Stomach (tissue), 9 donors: ENCODE data around the gene GADL1. TPM values are rescaled to one million over a fixed set of nuclear protein-coding genes. Genes with fewer than 3 reads are reported as not detected.
A peak's percentile ranks its signal among the peaks of the same experiment; 100 is the strongest.

Source experiments
- DNase-seq, 2 donors: peaks; one replicate each; pipeline versions ENCODE4 v3.0.0 to v3.0.0-alpha.2; 2013 to 2019
- H3K27ac ChIP-seq, 5 donors: fragments of 200-600 bp in 4 of 5; sonication (generic) in 4 of 5; one replicate each; pipeline ENCODE4 v1.5.1; 2013 to 2019; ENCODE audit warnings: mild to moderate bottlenecking in 1 of 5, moderate library complexity in 1 of 5
- H3K27me3 ChIP-seq, 3 donors: fragments of 200-600 bp; sonication (generic); one replicate each; pipeline ENCODE4 v1.5.1; 2017 to 2019; ENCODE audit warnings: mixed run types in 1 of 3
- H3K36me3 ChIP-seq, 4 donors: fragments of 200-600 bp; sonication (generic); 1 replicate in 3 of 4; 2 replicates in 1 of 4; pipeline ENCODE4 v1.5.1; 2016 to 2019
- H3K4me1 ChIP-seq, 4 donors: fragments of 200-600 bp; sonication (generic); one replicate each; pipeline ENCODE4 v1.5.1; 2016 to 2019
- H3K4me3 ChIP-seq, 4 donors: fragments of 200-600 bp; sonication (generic) in 3 of 4; one replicate each; pipeline ENCODE4 v1.5.1; 2016 to 2019; ENCODE audit warnings: mild to moderate bottlenecking in 1 of 4
- H3K9me3 ChIP-seq, 4 donors: fragments of 200-600 bp; sonication (generic); one replicate each; pipeline ENCODE4 v1.5.1; 2016 to 2019
- CTCF ChIP-seq, 7 experiments: fragments of 450-650 bp in 4 of 7; fragments of 200-600 bp in 3 of 7; sonication (generic) in 3 of 7; IDR thresholded peaks; one replicate each; pipeline ENCODE4 v1.5.1; 2016 to 2019; ENCODE audit warnings: antibody characterized with exemption in 7 of 7, control low read depth in 2 of 7, mild to moderate bottlenecking in 1 of 7
- EP300 ChIP-seq: sonication (generic); formaldehyde crosslinking; IDR thresholded peaks from one replicate; pipeline ENCODE4 v1.6.1; 2017; ENCODE audit warnings: antibody characterized with exemption
- POLR2A ChIP-seq, 4 donors: fragments of 450-650 bp; IDR thresholded peaks; one replicate each; pipeline ENCODE4 v1.6.1; 2016; ENCODE audit warnings: antibody characterized with exemption in 4 of 4, control low read depth in 2 of 4, mild to moderate bottlenecking in 1 of 4, moderate library complexity in 1 of 4
- POLR2AphosphoS5 ChIP-seq, 3 donors: sonication (generic); formaldehyde crosslinking; IDR thresholded peaks; one replicate each; pipeline ENCODE4 v1.6.1; 2016; ENCODE audit warnings: antibody characterized with exemption in 3 of 3
- WGBS, 5 donors: extraction: QIAGEN DNeasy Blood & Tissue Kit in 3 of 5; methylation state at CpG; one replicate each; pipeline versions ENCODE4 v1.1.5 to v1.1.7; 2013 to 2018; 5-methylcytosine and 5-hydroxymethylcytosine counted together
- intact Hi-C: fragments of 100-400 bp; cut with DNase I; formaldehyde crosslinking; loops from one replicate; pipeline ENCODE4 v1.15.1; 2023; ENCODE audit warnings: low total_unique reads
- polyA plus RNA-seq, 3 donors: library from polyadenylated mRNA; stranded (reverse); fragments of 200-250 nt; gene quantifications; one replicate each; pipeline ENCODE4 v1.2.3, GENCODE V29; 2013
- total RNA-seq, 5 donors: library from RNA; depleted of rRNA; stranded (reverse); fragments of >200 nt; gene quantifications; one replicate each; pipeline versions ENCODE4 v1.1.0 to v1.2.3, GENCODE V29; 2014 to 2016
- donor health status: healthy with polysubstance abuse.
- donor health status: Bipolar disorder and iron deficiency.
- donor health status: healthy.

Gene GADL1
- total and polyA plus RNA-seq, 8 donors, result 0.03 to 0.73 TPM; not detected in 6

- H3K9me3 ChIP-seq, result no peaks in the 10 kb centered on the region
- WGBS, 5 donors, result 65 to 77% (median 72%) methylated on average over 3 of the region's 3 CpGs
- no peak overlapping the region for H3K4me3 ChIP-seq
- H3K36me3 ChIP-seq, result no peaks in the 10 kb centered on the region
- no peak overlapping the region for H3K27ac ChIP-seq
- no peaks in the 10 kb centered on the region for H3K27me3 ChIP-seq
- no peak for DNase-seq
- intact Hi-C loops, result no loop called here
- H3K4me1 ChIP-seq, result peaks cover 0 to 1% (median 0%) of the 10 kb centered on the region in 4 donors
- TF ChIP-seq EP300 (no peak), POLR2AphosphoS5 (IDR thresholded peaks at IDR 0.05) (no peak), POLR2A (IDR thresholded peaks at IDR 0.05) (no peak)
Observed at GRCh38 chr3:30760040-30760695, 134.3 kb downstream of the GADL1 start.

- no peak for TF ChIP-seq CTCF (IDR thresholded peaks at IDR 0.05)
- no peak for TF ChIP-seq EP300
- no peak for TF ChIP-seq POLR2A (IDR thresholded peaks at IDR 0.05)
- TF ChIP-seq POLR2AphosphoS5 (IDR thresholded peaks at IDR 0.05), result no peak
- H3K27ac ChIP-seq, result no peak overlapping the region
- H3K4me1 ChIP-seq, result peaks cover 0 to 10% (median 5%) of the 10 kb centered on the region in 4 donors
- no peaks in the 10 kb centered on the region for H3K9me3 ChIP-seq
- intact Hi-C loops, result no loop called here
- no peak for DNase-seq
- H3K36me3 ChIP-seq, result no peaks in the 10 kb centered on the region
- H3K4me3 ChIP-seq, result no peak overlapping the region
- H3K27me3 ChIP-seq, result no peaks in the 10 kb centered on the region
- WGBS, 5 donors, result 68 to 81% (median 71%) methylated on average over 3 of the region's 3 CpGs
Observed at GRCh38 chr3:30756218-30756617, 138.2 kb downstream of the GADL1 start.

GRCh38 chr3:30754426-30754825, 140.0 kb downstream of the GADL1 start:
- H3K27me3 ChIP-seq, result no peaks in the 10 kb centered on the region
- DNase-seq, result peak in 1 of 2 donors; percentile 45
- no peak for TF ChIP-seq POLR2AphosphoS5 (IDR thresholded peaks at IDR 0.05)
- no peak for TF ChIP-seq EP300
- no peak for TF ChIP-seq POLR2A (IDR thresholded peaks at IDR 0.05)
- H3K4me1 ChIP-seq, result peaks cover 0 to 10% (median 5%) of the 10 kb centered on the region in 4 donors
- H3K4me3 ChIP-seq, result no peak overlapping the region
- H3K27ac ChIP-seq, result no peak overlapping the region
- intact Hi-C loops, result no loop called here
- H3K36me3 ChIP-seq, result no peaks in the 10 kb centered on the region
- WGBS, 5 donors, result 62 to 82% (median 69%) methylated on average over 4 of the region's 4 CpGs
- no peaks in the 10 kb centered on the region for H3K9me3 ChIP-seq

- H3K4me3 ChIP-seq, result no peak overlapping the region
- H3K27me3 ChIP-seq, result no peaks in the 10 kb centered on the region
- 88 to 92% (median 90%) methylated on average over 3 of the region's 3 CpGs for WGBS, 5 donors
- H3K36me3 ChIP-seq, result no peaks in the 10 kb centered on the region
- H3K4me1 ChIP-seq, result peaks cover 0 to 10% (median 5%) of the 10 kb centered on the region in 4 donors
- DNase-seq, result no peak
- intact Hi-C loops, result no loop called here
- no peak overlapping the region for H3K27ac ChIP-seq
- no peaks in the 10 kb centered on the region for H3K9me3 ChIP-seq
- TF ChIP-seq CTCF (IDR thresholded peaks at IDR 0.05) (no peak), POLR2AphosphoS5 (IDR thresholded peaks at IDR 0.05) (no peak), POLR2A (IDR thresholded peaks at IDR 0.05) (no peak), EP300 (no peak)
Observed at GRCh38 chr3:30753766-30754165, 140.7 kb downstream of the GADL1 start.

GRCh38 chr3:30752970-30753369, 141.5 kb downstream of the GADL1 start:
- WGBS, 5 donors, result 23 to 41% (median 32%) methylated on average over 4 of the region's 4 CpGs
- no peaks in the 10 kb centered on the region for H3K9me3 ChIP-seq
- peak; percentile 34 to 37 for DNase-seq
- no peak overlapping the region for H3K4me3 ChIP-seq
- no peak overlapping the region for H3K27ac ChIP-seq
- peaks cover 0 to 13% (median 5%) of the 10 kb centered on the region in 4 donors for H3K4me1 ChIP-seq
- H3K36me3 ChIP-seq, result no peaks in the 10 kb centered on the region
- TF ChIP-seq POLR2AphosphoS5 (IDR thresholded peaks at IDR 0.05), result peak in 1 of 3 donors; percentile 13
- TF ChIP-seq EP300, result no peak
- H3K27me3 ChIP-seq, result no peaks in the 10 kb centered on the region
- intact Hi-C loops, result no loop called here

- no peak overlapping the region for H3K27ac ChIP-seq
- H3K36me3 ChIP-seq, result no peaks in the 10 kb centered on the region
- no peak for DNase-seq
- no peak for TF ChIP-seq POLR2A (IDR thresholded peaks at IDR 0.05)
- TF ChIP-seq CTCF (IDR thresholded peaks at IDR 0.05), result no peak
- TF ChIP-seq POLR2AphosphoS5 (IDR thresholded peaks at IDR 0.05), result no peak
- TF ChIP-seq EP300, result no peak
- H3K4me1 ChIP-seq, result peaks cover 0 to 17% (median 5%) of the 10 kb centered on the region in 4 donors
- no peaks in the 10 kb centered on the region for H3K9me3 ChIP-seq
- 86 to 88% (median 87%) methylated on average over 5 of the region's 5 CpGs for WGBS, 5 donors
- no peak overlapping the region for H3K4me3 ChIP-seq
- intact Hi-C loops, result no loop called here
- H3K27me3 ChIP-seq, result no peaks in the 10 kb centered on the region
Observed at GRCh38 chr3:30752491-30752890, 142.0 kb downstream of the GADL1 start.
